SU-DHL-6 (cell line): ENCODE measurements around the gene KMT2D.

Source experiments
- H2AFZ ChIP-seq: fragments of 200-600 bp; sonication (generic); 2 replicates; pipeline ENCODE4 v1.6.1; 2014; ENCODE audit warnings: low read depth, mild to moderate bottlenecking, moderate library complexity, mixed read lengths, antibody characterized with exemption, low read length; ENCODE audit not compliant: severe bottlenecking
- H3F3A ChIP-seq: fragments of 200-600 bp; shearing (Covaris generic); 2 replicates; pipeline ENCODE4 v1.6.0; 2016; ENCODE audit warnings: antibody characterized with exemption, mild to moderate bottlenecking; ENCODE audit not compliant: insufficient read depth
- H3K27ac ChIP-seq: fragments of 200-600 bp; sonication (generic); 2 replicates; pipeline ENCODE4 v1.5.1; 2016; ENCODE audit warnings: low read depth, mild to moderate bottlenecking, low read length, moderate library complexity, mixed read lengths
- H3K27me3 ChIP-seq: fragments of 200-600 bp; sonication (generic), shearing (Covaris generic); 2 replicates; pipeline ENCODE4 v1.6.0; 2014; ENCODE audit warnings: mild to moderate bottlenecking, low read length
- H3K36me3 ChIP-seq: fragments of 200-600 bp; sonication (generic); 2 replicates; pipeline ENCODE4 v1.6.1; 2014; ENCODE audit warnings: mild to moderate bottlenecking, low read length, mixed read lengths
- H3K4me2 ChIP-seq: fragments of 300-600, 200-600 bp; shearing (Covaris generic), sonication (generic); 2 replicates; pipeline ENCODE4 v1.6.0; 2014; ENCODE audit warnings: low read length, low read depth, mild to moderate bottlenecking; ENCODE audit not compliant: poor library complexity, severe bottlenecking
- H3K4me3 ChIP-seq: fragments of 200-600 bp; sonication (generic); 2 replicates; pipeline ENCODE4 v1.5.1; 2014; ENCODE audit warnings: antibody characterized with exemption, low read length, mild to moderate bottlenecking, mixed read lengths; ENCODE audit not compliant: insufficient read depth, poor library complexity, severe bottlenecking
- H3K79me2 ChIP-seq: fragments of 200-600 bp; sonication (generic); 2 replicates; pipeline ENCODE4 v1.6.1; 2014; ENCODE audit warnings: mild to moderate bottlenecking, low read length, moderate library complexity; ENCODE audit not compliant: insufficient read depth
- H3K9ac ChIP-seq: fragments of 200-600 bp; sonication (generic); 2 replicates; pipeline ENCODE4 v1.7.0; 2014; ENCODE audit warnings: mild to moderate bottlenecking, low read length
- H3K9me2 ChIP-seq: fragments of 200-600 bp; sonication (generic); replicated peaks from 2 replicates; pipeline ENCODE4 v1.6.1; 2014; ENCODE audit warnings: low read length; ENCODE audit not compliant: insufficient read depth
- H3K9me3 ChIP-seq: fragments of 200-600 bp; sonication (generic); 2 replicates; pipeline ENCODE4 v1.6.1; 2014; ENCODE audit warnings: low read length, mixed read lengths; ENCODE audit not compliant: insufficient read depth
- H4K20me1 ChIP-seq: fragments of 200-600 bp; sonication (generic); 2 replicates; pipeline ENCODE4 v1.6.1; 2014; ENCODE audit warnings: low read depth, mild to moderate bottlenecking, antibody characterized with exemption, low read length, moderate library complexity, mixed read lengths
- CTCF ChIP-seq: fragments of 200-600 bp; sonication (generic); IDR thresholded peaks from one replicate; pipeline ENCODE4 v1.5.1; 2017; ENCODE audit warnings: antibody characterized with exemption, mild to moderate bottlenecking, low read length, moderate library complexity; ENCODE audit not compliant: insufficient read depth, poor library complexity, severe bottlenecking
- EZH2phosphoT487 ChIP-seq: fragments of 200-600 bp; sonication (generic), shearing (Covaris generic); conservative IDR thresholded peaks from 2 replicates; pipeline ENCODE4 v1.6.1; 2018; ENCODE audit warnings: mild to moderate bottlenecking, antibody characterized with exemption, low read length, moderate library complexity, mixed read lengths

The KMT2D gene

DNA sequence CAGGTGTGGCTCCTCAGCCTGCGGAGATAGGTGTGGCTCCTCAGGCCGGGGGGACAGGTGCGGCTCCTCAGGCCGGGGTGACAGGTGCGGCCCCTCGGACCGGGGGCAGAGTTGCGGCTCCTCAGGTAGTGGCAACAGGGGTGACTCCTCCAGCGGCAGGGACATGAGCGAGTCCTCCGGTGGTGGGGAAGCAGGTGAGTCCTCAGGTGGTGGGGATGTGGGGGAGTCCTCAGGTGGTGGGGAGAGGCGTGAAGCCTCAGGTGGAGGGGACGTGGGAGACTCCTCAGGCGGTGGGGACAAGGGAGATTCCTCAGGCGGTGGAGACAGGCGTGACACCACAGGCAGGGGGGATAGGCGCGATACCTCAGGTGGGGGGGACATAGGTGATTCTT lies 9.2 kb downstream of the KMT2D start:
- no peak overlapping the region for H3K4me3 ChIP-seq
- no peaks in the 10 kb centered on the region for H3K9me2 ChIP-seq
- H3K9ac ChIP-seq, result no peak overlapping the region
- H4K20me1 ChIP-seq, result no peaks in the 10 kb centered on the region; the same call in 1 of the 2 replicates
- H2AFZ ChIP-seq, result no peak overlapping the region
- no peak overlapping the region for H3K27ac ChIP-seq
- no peak for TF ChIP-seq CTCF
- TF ChIP-seq EZH2phosphoT487, result no peak
- H3K36me3 ChIP-seq, result no peaks in the 10 kb centered on the region; the same call in 1 of the 2 replicates
- no peaks in the 10 kb centered on the region for H3K27me3 ChIP-seq
- peaks cover 20% of the 10 kb centered on the region for H3K79me2 ChIP-seq
- H3F3A ChIP-seq, result no peaks in the 10 kb centered on the region
- H3K4me2 ChIP-seq, result no peak overlapping the region
- H3K9me3 ChIP-seq, result no peaks in the 10 kb centered on the region

GRCh38 chr12:49050507-49051372 lies 9.9 kb downstream of the KMT2D start:
- no peaks in the 10 kb centered on the region for H3K9me2 ChIP-seq
- H3K27ac ChIP-seq, result no peak overlapping the region
- peaks cover 14% of the 10 kb centered on the region for H3K79me2 ChIP-seq
- no peaks in the 10 kb centered on the region for H3K27me3 ChIP-seq
- H3F3A ChIP-seq, result no peaks in the 10 kb centered on the region
- no peak overlapping the region for H2AFZ ChIP-seq
- no peak overlapping the region for H3K4me3 ChIP-seq
- no peak overlapping the region for H3K9ac ChIP-seq
- H3K9me3 ChIP-seq, result no peaks in the 10 kb centered on the region
- no peak overlapping the region for H3K4me2 ChIP-seq
- no peaks in the 10 kb centered on the region; the same call in 1 of the 2 replicates for H3K36me3 ChIP-seq
- no peak for TF ChIP-seq CTCF
- TF ChIP-seq EZH2phosphoT487, result no peak
- no peaks in the 10 kb centered on the region; the same call in 1 of the 2 replicates for H4K20me1 ChIP-seq

DNA sequence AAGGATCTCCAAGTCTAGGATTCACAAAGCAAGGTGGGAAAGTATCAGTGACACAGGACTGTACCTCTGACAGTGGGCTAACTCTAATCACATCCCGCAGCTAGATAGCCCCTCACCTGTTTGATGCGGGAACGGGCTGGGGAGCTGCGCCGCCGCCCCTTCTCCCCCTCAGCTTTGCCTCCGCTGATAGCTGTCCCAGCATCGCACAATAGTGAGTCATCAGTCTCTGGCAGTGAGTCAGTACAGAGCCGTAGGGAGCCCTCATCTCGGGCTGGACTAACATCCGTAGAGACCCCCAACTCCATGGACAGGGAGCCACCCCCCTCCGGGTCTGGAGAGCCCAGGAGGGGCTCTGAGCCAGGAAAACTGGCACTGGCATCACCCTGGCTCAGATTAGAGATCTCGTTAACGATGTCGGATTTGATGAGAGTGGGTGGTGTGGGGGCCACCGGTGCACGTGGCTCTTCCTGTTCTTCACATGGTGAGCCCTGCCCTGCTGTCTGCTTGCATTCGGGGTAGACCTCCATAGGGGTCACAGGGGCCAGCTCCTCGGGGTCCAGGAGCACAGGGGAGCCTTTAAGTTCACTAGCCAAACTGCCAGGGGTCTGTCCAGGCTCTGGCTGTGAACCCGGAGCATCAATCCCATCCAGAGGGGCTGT lies 10.9 kb downstream of the KMT2D start:
- Histone ChIP-seq H2AFZ (no peak overlapping the region), H4K20me1 (no peaks in the 10 kb centered on the region; the same call in 1 of the 2 replicates), H3K9me3 (no peaks in the 10 kb centered on the region), H3K27ac (no peak overlapping the region), H3K9ac (no peak overlapping the region), H3K4me2 (no peak overlapping the region), H3K79me2 (peaks cover 4% of the 10 kb centered on the region), H3K27me3 (no peaks in the 10 kb centered on the region), H3K36me3 (no peaks in the 10 kb centered on the region; the same call in 1 of the 2 replicates), H3K4me3 (no peak overlapping the region), H3K9me2 (no peaks in the 10 kb centered on the region), H3F3A (no peaks in the 10 kb centered on the region)
- TF ChIP-seq EZH2phosphoT487, result no peak
- no peak for TF ChIP-seq CTCF
